Body of pancreas (tissue), 4 donors: ENCODE data around the gene TCEA2. TPM values are rescaled to one million over a fixed set of nuclear protein-coding genes. Genes with fewer than 3 reads are reported as not detected.
A peak's percentile ranks its signal among the peaks of the same experiment; 100 is the strongest.

ENCODE experiments used
- ATAC-seq: fragments of 150-250 bp; one replicate; pipeline ENCODE4 v1.9.1; 2016
- DNase-seq, 4 donors: peaks; one replicate each; pipeline ENCODE4 v3.0.0-alpha.2; 2019
- H3K27ac ChIP-seq, 4 donors: fragments of 200-600 bp; sonication (generic); 1 replicate in 3 of 4; 2 replicates in 1 of 4; pipeline versions ENCODE4 v1.5.1 to v1.6.1; 2016 to 2019; ENCODE audit warnings: mild to moderate bottlenecking in 1 of 4, mixed read lengths in 1 of 4, moderate library complexity in 1 of 4
- H3K27me3 ChIP-seq, 2 donors: fragments of 200-600 bp; sonication (generic); one replicate each; pipeline ENCODE4 v1.6.0; 2016; ENCODE audit warnings: mild to moderate bottlenecking in 1 of 2
- H3K36me3 ChIP-seq, 2 donors: fragments of 200-600 bp; sonication (generic); replicated peaks in 1 of 2; 2 replicates each; pipeline ENCODE4 v1.5.1; 2016; ENCODE audit warnings: low read depth in 2 of 2; ENCODE audit not compliant: insufficient read depth in 1 of 2
- H3K4me1 ChIP-seq: fragments of 200-600 bp; sonication (generic); one replicate; pipeline ENCODE4 v1.6.0; 2016
- H3K4me3 ChIP-seq, 2 donors: fragments of 200-600 bp; sonication (generic); 1 replicate in 1 of 2; 2 replicates in 1 of 2; pipeline ENCODE4 v1.5.1; 2016 to 2019
- H3K9me3 ChIP-seq, 3 donors: fragments of 200-600 bp; sonication (generic); 1 replicate in 2 of 3; 2 replicates in 1 of 3; pipeline ENCODE4 v1.5.1; 2016
- CTCF ChIP-seq, 7 experiments: fragments of 450-650 bp in 4 of 7; fragments of 200-600 bp in 3 of 7; sonication (generic) in 3 of 7; IDR thresholded peaks; one replicate each; pipeline ENCODE4 v1.5.1; 2016 to 2019; ENCODE audit warnings: antibody characterized with exemption in 7 of 7
- POLR2A ChIP-seq, 3 donors: fragments of 450-650 bp; IDR thresholded peaks; one replicate each; pipeline ENCODE4 v1.6.1; 2016; ENCODE audit warnings: antibody characterized with exemption in 3 of 3, mild to moderate bottlenecking in 2 of 3
- WGBS, 2 donors: methylation state at CpG; one replicate each; pipeline ENCODE4 v1.1.5; 2017; 5-methylcytosine and 5-hydroxymethylcytosine counted together
- intact Hi-C: fragments of 100-400 bp; cut with DNase I; formaldehyde crosslinking; loops from one replicate; pipeline ENCODE4 v1.15.1; 2023
- total RNA-seq, 2 donors: library from RNA; depleted of rRNA; stranded (reverse); fragments of >200 nt; gene quantifications; one replicate each; pipeline ENCODE4 v1.1.0, GENCODE V29; 2016

TCEA2 gene
- total RNA-seq, 2 donors from 2014 or later, result 16.6 to 17.5 TPM

DNA sequence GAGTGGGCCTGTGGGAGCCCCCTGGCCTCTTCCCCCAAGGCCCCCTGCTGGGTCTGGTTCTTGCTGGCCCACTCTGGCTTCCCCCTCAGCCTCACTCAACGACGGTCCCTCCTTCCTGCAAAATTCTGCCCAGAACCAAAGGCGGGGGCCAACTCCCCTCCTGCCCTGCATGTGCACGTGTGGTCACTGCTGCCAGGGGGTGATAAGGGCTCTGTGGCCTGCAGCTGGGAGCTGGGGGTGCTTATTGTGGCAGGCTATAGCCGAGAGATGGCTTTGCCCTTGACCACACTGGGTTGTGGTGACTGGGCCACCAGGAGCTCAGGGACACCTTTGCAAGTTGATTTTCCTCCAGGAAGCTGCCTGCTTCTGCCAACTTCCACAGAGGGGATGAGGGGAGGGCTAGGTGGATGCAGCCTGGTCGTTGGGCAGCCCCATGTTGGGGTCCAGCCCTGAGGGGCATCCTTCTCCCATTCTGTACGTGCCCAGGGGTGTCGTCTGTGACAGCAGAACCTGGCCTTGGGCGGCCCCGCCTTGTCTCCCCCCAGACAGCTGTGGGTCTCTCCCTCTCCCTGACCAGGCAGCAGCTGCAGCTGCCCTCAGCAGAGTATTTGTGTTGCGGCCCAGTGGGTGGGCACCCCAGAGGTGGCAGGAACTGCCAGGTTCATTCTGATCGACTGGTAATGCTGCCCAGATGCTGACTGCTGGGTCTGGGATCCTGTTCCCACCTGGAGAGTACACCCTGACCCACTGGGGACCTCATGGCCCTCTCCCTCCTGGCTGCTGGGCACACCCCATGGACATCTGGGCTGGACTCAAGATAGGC, 5.6 kb downstream of the TCEA2 start:
- Histone ChIP-seq H3K27ac (no peak overlapping the region), H3K4me3 (no peak overlapping the region), H3K9me3 (no peaks in the 10 kb centered on the region), H3K4me1 (peaks cover 17% of the 10 kb centered on the region), H3K27me3 (no peaks in the 10 kb centered on the region), H3K36me3 (no peaks in the 10 kb centered on the region)
- TF ChIP-seq CTCF (IDR thresholded peaks at IDR 0.05), result no peak
- no peak for TF ChIP-seq POLR2A (IDR thresholded peaks at IDR 0.05)
- 72 to 90% methylated on average over 2 to 12 of the region's 12 CpGs for WGBS, 2 donors
- intact Hi-C loops, result no loop called here
- ATAC-seq (no peak), DNase-seq (no peak)

- Histone ChIP-seq H3K4me1 (peaks cover 10% of the 10 kb centered on the region), H3K4me3 (no peak overlapping the region), H3K27me3 (no peaks in the 10 kb centered on the region), H3K9me3 (no peaks in the 10 kb centered on the region), H3K27ac (no peak overlapping the region), H3K36me3 (no peaks in the 10 kb centered on the region)
- WGBS, 2 donors, result 86% methylated on average over 20 of the region's 20 CpGs; no CpG with 5 or more reads in 1 of the 2 donors
- no peak for ATAC-seq
- intact Hi-C loops, result no loop called here
- TF ChIP-seq CTCF (IDR thresholded peaks at IDR 0.05) (no peak), POLR2A (IDR thresholded peaks at IDR 0.05) (no peak)
- DNase-seq, result no peak
Observed at GRCh38 chr20:64069209-64069613, 6.2 kb downstream of the TCEA2 start.

DNA sequence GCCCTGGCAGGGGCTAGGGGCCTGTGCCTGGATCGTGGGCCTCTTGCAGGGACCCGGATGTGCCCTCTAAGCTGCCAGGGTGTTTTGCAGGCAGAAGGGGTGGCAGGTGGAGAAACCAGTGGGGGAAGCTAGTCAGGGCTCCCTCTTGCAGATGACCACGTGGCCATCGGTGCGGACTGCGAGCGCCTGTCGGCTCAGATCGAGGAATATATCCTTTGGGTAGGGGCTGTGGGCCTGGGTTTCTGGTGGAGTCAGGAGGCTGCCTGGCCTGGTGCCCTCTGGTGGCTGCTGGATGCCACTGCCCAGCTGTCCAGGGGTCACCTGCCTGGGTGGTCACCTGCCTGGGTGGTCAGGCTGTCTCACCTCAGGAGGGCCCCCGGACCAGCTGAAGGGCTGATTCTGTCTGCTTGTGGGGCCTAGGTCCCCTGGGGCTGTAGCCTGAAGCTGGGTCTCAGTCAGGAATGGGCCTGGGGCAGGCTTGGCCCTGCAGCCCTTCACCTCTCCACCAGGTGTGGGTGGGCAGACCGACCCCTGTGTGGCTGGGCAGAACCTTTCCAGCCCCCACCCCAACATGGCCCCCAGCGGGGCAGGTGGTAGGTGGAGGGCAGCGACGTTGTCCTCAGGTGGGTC, 6.7 kb downstream of the TCEA2 start:
- peaks cover 5% of the 10 kb centered on the region for H3K4me1 ChIP-seq
- DNase-seq (peak in 2 of 4 donors; percentile 38 to 58), ATAC-seq (no peak)
- no peaks in the 10 kb centered on the region for H3K27me3 ChIP-seq
- TF ChIP-seq CTCF (IDR thresholded peaks at IDR 0.05) (peak; percentile 40 to 59 (median 48)), POLR2A (IDR thresholded peaks at IDR 0.05) (no peak)
- 61% methylated on average over 14 of the region's 14 CpGs; no CpG with 5 or more reads in 1 of the 2 donors for WGBS, 2 donors
- intact Hi-C loops, result no loop called here
- no peak overlapping the region for H3K27ac ChIP-seq
- no peak overlapping the region for H3K4me3 ChIP-seq
- H3K36me3 ChIP-seq, result no peaks in the 10 kb centered on the region
- no peaks in the 10 kb centered on the region for H3K9me3 ChIP-seq

DNA sequence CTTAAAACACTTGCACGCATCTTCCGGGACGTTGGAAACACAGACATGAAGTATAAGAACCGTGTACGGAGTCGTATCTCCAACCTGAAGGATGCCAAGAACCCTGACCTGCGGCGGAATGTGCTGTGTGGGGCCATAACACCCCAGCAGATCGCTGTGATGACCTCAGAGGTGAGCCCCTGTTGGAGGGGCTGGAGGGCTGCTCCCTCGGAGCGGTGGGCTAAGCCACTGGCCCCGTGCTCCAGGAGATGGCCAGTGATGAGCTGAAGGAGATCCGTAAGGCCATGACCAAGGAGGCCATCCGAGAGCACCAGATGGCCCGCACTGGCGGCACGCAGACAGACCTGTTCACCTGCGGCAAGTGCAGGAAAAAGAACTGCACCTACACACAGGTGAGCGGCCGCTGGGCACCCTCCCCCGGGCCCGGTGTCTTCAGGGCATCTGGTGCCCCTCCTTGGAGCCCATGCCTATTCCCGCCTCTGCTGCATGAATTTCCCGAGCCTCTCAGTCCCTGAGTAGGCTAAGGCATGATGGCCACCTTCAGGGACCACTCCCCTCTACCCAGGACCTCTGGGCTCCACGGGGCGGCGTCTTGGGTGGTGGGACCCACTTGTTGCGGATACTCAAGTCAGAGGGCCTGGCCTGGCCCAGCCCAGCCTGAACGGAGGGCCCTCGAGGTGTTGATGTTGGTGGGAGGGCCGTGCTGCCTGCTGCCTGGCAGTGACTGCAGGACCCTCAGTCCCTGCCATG, 7.4 kb downstream of the TCEA2 start:
- no peak overlapping the region for H3K4me3 ChIP-seq
- WGBS, 2 donors, result 91 to 95% methylated on average over 11 to 31 of the region's 31 CpGs
- H3K4me1 ChIP-seq, result no peaks in the 10 kb centered on the region
- DNase-seq, result no peak
- H3K27me3 ChIP-seq, result no peaks in the 10 kb centered on the region
- no peaks in the 10 kb centered on the region for H3K9me3 ChIP-seq
- intact Hi-C loops, result no loop called here
- no peaks in the 10 kb centered on the region for H3K36me3 ChIP-seq
- TF ChIP-seq POLR2A (IDR thresholded peaks at IDR 0.05), result no peak
- TF ChIP-seq CTCF (IDR thresholded peaks at IDR 0.05), result no peak
- no peak overlapping the region for H3K27ac ChIP-seq
- ATAC-seq, result no peak
